Stimulated activated CD8-positive, alpha-beta memory T cell treated with anti-CD3 and anti-CD28 coated beads, Interleukin-15, amount 100 ng/mL, for 24 hours (primary cell): Measurements from ENCODE around the gene BRF1.
"Not testable (repeated sequence)": the region's sequence is repeated elsewhere in the genome, so short reads cannot be mapped to it uniquely, and the experiment has no call there.

Source experiments
- DNase-seq: peaks from one replicate; pipeline ENCODE4 v3.0.0-alpha.2; 2020; ENCODE audit warnings: low read depth

BRF1 gene, protein sequence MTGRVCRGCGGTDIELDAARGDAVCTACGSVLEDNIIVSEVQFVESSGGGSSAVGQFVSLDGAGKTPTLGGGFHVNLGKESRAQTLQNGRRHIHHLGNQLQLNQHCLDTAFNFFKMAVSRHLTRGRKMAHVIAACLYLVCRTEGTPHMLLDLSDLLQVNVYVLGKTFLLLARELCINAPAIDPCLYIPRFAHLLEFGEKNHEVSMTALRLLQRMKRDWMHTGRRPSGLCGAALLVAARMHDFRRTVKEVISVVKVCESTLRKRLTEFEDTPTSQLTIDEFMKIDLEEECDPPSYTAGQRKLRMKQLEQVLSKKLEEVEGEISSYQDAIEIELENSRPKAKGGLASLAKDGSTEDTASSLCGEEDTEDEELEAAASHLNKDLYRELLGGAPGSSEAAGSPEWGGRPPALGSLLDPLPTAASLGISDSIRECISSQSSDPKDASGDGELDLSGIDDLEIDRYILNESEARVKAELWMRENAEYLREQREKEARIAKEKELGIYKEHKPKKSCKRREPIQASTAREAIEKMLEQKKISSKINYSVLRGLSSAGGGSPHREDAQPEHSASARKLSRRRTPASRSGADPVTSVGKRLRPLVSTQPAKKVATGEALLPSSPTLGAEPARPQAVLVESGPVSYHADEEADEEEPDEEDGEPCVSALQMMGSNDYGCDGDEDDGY

DNA sequence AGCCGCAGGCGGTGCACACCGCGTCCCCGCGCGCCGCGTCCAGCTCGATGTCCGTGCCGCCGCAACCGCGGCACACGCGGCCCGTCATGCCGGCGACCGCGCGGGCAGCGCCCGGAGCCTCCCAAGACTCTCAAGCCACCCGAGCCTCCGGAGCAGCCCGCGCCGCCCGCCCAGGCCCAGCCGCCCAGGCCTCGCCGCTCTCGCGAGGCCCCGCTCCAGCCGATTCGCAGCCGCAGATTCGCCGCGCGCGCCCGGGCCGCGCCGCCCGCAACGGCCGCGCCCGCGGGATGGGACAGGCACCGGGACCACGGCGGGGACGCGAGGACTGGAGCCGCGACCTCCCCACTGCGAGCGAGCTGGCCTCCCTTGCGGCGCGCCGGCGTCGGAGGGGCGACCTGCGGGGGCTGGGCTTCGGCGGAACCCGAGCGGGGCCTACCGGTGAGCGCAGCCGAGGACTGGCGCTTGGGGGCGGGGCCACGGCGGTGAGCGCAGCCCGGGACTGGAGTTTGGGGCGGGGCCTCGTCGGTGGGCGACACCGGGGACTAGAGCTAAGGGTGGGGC is at the start of gene BRF1:
BRF1 (minus strand) TSS at position 460 of the 561 bp plus-strand sequence; CDS start at position 88, 372 bp downstream.
- DNase-seq: peak; percentile 90

DNA sequence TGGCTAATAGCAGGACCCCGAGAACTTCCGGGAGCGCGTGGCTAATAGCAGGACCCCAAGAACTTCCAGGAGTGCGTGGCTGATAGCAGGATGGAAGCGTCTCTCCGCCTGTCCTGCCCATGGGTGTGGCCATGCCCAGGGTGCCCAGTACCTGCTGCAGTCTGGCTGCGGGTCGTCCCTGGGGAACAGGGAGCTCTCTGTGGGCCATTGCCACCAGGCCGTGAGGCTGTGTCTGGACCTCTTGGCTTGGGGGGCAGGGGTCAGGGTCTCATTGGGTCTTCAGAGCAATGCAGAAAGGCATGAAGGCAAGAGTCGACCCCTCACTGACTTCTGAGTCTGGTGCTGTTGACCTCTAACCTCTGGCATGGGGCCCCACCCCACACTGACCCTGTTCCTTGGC is 49.2 kb upstream of the BRF1 start:
- no peak for DNase-seq

DNA sequence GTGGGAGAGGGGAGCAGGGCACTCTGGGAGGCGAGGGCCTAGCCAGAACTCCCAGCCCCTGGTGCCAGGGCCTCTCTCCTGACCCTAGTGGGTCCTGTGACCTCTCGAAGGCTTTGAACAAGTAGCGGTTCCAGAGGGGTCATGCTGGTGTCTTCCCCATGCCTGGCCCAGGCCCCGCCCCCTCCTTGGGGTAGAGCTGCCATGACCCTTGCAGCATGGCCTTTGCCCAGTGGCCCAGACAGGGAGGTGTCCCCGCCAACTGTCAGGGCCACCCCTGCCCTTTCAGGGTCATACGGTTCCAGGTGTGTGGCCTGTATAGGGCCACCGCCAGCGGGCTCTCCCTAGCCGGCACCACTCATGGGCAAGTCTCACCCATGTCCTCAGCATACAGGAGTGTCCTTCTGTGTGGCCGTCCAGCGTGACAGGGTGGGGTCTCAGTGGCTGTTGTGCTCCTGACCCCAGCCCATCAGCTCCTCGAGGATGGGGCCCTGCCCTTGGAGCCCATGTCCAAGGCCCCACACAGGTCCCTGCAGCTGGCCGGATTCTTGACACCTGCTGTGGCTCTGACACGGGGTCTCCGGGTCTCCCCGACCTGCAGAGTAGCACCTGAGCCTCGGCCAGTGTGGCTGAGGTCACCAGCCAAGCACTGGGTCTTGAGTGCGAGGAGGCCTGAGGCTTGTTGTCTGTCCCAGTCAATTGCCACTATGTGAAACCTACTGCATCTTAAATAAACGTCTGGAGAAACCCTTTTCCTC is 48.3 kb upstream of the BRF1 start:
- no peak for DNase-seq

DNA sequence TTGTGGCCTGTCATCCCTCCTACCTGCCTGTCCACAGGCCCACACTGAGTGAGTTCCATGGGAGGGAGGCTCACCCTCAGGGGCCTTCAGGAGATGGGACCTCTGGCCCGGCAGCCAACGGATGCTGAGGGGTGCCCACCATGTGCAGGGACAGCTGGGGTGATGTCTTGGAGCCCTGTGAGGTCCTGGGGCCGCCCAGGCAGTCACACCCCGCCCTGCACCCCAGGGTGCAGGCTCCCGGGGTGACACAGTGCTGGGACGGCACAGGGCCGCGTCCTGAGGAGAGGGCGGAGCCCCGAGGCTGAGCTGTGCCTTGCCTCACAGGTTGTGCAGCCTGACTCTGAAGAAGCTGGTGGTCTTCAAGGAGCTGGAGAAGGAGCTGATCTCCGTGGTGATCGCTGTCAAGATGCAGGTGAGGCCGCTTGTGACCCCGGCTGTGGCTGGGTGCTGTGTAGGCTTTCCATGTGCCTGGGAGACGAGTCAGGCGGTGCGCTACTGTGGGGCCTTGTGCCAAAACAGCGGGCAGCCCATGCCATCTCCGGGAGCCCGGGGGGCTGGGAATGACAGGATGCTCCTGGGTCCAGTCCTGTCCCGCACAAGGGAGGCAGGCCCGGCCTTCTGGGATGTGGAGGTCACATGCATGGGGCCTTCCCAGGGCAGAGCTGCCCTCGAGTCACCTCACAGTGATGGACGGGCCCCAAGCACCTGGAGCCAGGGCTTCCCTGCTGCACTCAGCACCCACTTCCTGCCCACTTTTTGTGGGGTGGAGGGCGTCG is 47.6 kb upstream of the BRF1 start:
- DNase-seq: no peak

DNA sequence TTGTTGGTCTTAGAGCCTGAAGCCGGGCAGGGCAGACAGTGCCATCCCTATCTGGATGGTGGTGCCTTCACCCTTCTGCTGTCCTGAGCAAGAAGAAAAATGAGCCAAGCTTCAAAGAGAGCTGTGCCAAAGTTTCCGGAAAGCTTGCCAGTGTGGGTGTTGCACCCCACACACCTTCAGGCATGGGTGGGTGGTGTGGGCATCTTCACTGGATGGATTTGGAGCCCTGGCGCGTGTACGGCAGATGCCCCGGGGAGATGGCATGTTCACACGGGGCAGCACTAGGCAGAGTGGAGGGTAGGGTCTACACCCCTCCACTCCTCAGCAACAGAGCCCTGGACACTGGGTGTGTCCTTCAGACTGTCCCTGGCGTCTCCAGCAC is 46.8 kb upstream of the BRF1 start:
- DNase-seq: no peak

DNA sequence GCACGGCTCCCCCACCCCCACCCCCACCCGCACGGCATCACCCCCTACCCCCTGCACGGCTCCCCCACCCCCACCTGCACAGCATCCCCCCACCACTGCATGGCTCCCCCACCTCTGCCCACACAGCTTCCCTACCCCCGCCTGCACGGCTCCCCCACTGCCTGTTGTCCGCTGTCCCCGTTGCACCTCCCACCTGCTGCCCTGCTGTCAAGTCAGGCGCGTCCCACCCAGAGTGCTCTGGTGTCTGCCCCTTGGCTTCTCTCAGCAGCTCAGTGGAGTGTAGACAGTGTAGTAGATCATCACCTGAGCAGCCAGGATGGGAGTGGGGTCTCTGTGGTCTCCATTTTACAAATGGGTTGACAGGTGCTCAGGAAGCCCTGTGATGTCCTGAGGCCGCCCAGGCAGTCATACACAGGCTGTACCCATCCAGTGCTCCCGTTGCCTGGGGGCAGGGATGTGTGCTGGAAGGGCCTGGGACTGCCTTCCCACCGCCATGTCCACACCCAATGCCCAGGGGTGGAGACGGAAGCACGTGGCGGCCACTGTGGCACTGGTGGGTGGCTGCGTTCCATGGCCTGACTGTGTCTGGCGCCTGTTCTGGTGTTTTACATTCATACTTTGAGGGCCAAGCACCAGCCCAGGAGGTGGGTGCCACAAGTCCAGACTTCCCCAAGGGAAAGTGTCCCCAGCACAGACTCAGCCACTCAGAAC is 46.2 kb upstream of the BRF1 start:
- no peak for DNase-seq

DNA sequence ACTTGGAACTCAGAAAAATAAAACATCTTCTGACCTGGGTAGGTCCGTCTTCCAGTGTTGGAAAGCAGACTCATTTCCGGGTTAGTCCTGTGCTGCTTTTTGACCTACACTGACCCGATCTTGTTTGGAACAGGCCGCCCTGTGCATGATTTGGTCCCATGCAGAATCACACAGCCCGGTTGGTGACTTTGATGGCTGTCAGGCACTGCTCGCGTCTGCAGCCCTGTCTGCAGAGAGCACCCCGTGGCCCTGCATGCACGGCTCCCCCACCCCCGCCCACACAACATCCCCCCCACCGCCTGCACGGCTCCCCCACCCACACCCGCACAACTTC is 45.4 kb upstream of the BRF1 start:
- DNase-seq: no peak

DNA sequence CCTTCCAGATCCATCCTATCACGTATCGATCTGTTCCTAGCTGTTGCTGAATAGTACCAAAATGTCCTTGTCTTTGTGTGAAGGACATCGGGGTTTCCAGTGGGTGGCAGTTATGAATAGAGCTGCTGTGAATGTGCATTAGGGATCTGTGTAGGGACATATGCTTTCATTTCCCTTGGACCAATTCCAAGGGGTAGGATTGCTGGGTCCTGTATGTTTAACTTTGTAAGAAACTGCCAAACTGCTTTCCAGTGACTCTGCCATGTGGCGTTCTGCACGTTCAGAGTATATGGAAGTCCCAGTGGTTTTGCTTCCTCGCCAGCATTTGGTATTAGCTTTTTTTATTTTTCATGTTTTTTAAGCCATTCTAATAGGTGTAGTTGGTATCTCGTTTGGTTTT is 42.4 kb upstream of the BRF1 start:
- no peak for DNase-seq

DNA sequence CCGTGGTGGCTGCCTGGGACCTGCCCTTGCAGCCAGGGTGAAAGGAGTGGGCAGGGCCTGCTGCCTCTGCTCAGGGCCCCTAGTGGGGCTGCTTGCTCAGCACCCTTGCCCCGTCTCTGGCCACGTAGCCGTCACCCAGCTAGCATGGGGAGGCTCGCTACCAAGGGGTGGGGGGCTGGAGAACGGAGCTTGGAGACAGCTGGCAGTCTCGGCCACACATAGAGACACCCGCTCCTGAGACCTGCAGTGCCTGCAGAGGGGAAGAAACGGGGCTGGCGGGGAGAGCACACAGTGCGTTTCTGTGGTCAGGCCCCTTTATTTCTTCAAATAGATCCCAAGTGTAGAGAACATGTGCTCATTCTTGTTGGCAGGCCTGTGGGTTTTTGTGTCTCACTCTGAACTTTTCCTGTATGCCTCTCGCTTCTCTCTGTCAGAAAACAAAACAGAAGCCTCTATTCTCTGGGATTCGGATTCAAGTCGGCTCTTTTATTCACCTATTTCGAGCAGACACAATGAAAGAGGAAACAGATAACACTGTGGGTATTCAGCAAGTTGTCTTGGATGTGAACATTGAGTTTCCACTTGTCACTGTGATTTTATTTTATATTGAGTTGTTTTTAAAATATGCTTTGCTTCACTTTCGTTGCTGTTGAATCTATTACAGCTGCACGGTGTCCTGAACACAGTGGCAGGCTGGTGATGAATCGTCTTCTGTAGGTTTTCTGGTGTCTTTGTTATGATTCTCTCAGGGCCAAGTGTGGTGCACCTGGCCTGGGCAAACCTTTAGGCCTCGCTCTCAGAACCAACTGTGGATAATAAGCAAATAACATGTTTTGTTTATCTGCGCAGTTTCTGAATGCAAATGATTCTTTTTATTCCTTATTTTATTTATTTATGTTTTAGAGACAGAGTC is 40.3 kb upstream of the BRF1 start:
- DNase-seq: no peak

DNA sequence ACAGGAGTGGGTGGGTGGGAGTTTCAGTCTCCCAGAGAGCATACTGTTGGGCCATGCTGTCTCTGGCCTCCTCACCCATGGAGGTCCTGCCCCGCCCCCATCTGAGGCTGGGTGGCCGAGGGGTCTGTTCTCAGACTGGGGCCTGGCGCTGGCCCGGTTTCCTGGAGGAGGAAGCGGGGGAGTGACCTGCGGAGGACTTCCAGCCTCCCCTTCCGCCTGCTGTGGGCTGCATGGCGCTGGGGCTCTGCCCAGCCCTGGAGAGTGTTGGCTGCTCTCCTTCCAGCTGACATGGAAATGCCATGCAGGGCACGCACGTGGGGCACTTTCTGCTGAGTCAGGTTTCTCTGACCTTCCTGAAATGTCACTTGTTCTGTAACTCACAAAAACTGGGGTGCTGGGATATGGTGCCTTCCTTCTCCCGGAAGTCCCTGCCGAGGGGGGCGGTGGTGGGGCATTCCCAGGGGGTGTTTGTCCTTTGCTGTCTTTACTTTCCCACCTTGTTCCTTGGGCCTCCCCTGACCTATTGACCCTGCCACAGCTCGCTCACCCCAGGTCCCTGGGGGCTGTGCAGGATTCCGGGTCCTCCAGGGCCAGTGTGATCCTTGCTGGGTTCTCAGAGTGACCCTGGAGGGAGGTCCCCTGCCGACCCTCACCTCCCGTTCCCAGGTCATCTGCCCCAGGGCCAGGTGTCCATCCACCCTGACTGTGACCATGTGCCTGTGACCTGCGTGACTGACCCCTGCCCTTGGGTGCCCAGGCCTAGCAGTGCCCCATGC is 37.4 kb upstream of the BRF1 start:
- DNase-seq: no peak

DNA sequence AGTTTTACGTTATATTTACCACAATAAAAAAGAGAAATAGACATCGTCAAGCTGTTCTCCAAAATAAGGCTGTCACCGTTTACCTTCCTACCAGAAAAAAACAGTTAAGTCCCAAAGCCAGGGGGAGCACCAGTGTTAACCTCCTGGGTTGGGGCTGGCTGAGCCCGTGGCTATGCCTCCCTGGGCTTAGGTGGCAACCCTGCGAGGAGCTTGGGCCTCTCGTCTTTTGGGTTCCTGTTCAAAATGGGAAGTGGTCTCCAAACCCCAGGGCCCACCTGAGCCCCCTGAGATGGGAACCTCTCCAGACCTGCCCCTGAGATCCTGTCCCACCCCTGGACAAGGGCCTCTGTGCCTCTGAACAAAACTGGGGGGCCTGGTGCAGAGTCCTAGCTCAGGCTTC is 36.6 kb upstream of the BRF1 start:
- no peak for DNase-seq

DNA sequence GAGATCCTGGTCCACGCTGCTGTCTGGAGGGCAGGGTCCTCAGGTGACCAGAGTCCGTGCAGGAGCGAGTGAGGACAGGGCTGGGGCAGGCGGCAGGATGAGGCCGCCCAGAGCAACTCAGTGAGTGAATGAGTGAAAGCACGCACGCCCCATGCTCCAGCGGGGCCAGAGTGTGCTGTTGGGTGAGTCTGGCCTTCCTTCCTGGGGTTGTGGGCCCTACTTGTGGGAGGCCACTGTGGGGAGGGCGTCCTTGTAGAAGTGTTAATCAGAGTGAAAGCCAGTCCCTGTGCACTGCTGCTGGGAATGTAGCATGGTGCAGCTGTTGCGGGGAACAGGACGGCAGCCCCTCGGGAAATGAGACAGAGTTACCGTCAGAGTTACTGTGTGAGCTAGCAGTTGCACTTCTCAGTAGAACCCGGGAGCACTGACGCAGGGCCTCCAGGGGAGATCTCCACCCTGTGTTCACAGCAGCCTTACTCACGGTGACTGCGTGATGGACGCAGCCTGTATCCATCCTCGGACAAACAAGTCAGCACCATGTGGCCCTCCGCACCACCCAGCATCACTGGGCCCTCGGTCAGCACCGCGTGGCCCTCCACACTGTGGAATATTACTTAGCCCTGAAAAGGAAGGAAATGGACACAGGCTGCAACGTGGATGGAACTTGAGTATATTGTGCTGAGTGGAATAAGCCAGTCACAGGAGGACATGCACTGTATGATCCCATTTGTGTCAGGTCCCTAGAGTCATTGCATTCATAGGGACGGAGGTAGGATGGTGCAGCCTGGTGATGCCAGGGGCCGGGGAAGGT is 35.9 kb upstream of the BRF1 start:
- DNase-seq: no peak

DNA sequence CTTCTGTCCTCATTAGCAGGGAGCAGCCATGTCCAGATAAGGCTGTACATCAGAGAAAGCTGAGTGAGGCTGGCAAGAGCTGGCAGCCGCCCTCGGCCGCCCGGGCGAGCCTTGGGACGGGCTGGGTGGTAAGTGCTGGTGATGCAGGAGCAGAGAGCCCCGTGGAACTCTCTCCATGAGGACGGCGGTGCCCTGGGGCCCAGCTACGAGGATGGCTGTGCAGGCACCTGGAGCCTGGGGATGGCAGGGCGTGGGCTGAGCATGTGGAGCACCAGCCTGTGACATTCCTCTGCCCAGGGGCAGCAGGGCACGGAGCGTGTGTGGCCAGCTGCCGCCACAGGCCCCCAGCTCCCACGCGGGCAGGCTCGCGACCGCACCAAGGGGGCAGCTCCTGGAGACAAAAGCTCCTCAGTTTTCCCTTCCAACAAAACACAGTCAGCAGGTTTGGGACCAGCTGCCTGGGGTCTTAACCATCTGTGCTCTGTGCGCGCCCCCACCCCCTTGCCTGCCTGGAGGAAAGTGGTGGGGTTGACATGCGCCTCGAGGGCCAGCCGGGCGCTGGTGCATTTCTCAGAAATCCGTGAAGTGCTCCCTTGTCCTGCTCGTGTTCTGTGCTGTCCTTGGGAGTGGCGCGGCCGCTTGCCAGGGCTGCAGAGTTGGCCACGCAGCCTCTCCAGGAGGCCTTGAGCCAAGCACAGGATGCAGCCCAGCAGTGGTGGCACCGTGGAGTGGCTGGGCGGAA is 35.1 kb upstream of the BRF1 start:
- no peak for DNase-seq

DNA sequence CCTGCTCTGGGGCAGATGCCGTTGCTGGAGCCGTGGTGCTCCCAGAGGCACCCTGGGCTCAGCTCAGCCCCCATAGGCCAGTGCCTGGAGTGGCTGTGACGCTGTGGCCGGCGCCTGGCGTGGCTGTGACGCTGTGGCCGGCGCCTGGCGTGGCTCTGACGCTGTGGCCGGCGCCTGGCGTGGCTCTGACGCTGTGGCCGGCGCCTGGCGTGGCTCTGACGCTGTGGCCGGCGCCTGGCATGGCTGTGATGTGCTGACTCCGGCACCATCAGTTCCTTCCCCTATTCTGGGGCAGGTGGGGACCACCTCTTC is 34.4 kb upstream of the BRF1 start:
- not testable (repeated sequence) for DNase-seq

DNA sequence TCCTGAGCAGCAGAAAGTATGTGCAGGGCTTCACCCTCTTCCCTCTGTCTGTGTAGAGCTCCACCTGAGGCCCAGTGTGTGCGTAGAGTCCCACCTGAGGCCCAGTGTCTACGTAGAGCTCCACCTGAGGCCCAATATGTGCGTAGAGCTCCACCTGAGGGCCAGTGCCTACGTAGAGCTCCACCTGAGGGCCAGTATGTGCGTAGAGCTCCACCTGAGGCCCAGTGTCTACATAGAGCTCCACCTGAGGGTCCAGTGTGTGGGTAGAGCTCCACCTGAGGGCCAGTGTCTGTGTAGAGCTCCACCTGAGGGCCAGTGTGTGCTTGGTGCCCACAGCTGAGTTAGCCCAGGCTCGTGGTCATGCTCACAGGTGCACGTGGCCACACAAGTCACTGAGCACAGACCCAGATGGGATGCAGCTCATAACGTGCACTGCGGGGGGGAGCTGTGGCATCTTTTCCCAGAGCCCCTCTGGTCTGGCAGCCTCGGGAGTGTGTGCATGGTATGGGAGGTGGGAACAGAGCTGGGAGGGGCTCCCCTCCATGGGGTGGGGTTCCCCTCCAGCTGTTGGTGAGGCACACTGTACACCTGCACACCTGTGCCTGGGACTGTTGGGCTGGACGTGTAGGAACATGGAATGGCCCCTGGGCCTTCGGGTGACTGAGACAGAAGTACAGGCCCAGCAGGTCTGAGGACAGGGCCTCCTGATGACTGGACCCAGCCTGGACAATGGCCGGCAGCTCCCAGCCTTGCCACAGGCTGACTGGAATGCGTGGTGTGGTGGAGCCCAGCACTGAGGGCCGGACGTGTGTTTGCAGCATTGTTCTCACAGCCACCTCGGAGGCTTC is 33.8 kb upstream of the BRF1 start:
- DNase-seq: no peak

DNA sequence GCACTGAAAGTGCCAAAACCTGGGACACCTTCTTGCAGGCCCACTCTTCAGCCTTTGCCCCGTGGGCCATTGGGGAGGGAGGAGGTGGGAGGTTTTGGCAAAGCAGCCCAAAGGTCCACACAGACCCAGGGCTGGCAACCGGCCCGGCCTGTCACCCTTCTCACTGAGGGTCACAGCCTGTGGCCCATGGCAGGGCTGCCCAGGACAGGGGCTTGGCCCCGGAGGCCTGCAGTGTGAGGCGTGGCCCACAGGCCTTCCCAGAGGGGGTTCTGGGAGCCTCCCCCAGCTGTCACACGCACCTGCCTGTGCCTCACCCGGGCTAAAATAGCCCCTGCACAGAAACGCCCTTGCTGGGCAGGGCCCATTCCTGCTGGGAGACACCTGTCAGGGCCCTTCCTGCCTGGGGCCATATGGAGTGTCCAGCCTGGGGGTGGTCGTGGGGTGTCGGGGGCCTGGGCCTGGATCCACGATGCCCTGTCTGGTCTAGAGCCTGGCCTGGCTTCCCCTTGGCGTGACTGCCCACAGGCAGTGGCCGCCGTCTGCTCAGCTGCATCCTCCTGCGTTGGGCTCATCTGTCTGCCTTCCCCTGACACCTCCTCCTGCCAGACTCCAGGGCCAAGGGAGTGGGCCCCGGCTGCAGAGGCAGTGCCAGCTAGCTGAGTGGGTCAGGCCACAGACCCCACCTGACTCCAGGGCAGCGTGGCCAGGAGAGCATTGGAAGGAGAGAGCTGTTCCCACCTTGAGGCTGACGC is 33.0 kb upstream of the BRF1 start:
- no peak for DNase-seq
